GM06990 (cell line): ENCODE measurements around the gene TMEM253.

ENCODE experiments used
- DNase-seq: peaks from one replicate; pipeline ENCODE4 v3.0.0-alpha.2; 2011; ENCODE audit not compliant: insufficient read length; ENCODE audit errors: extremely low read depth
- H3K27me3 ChIP-seq: replicated peaks from 2 replicates; pipeline ENCODE4 v1.6.0; 2011; ENCODE audit warnings: low read length; ENCODE audit not compliant: control insufficient read depth, insufficient read depth
- H3K36me3 ChIP-seq: 2 replicates; pipeline ENCODE4 v1.5.1; 2011; ENCODE audit warnings: low read length; ENCODE audit not compliant: control insufficient read depth, insufficient read depth
- H3K4me3 ChIP-seq: replicated peaks from 2 replicates; pipeline ENCODE4 v1.5.1; 2011; ENCODE audit warnings: low read depth, mild to moderate bottlenecking, control low read depth, low read length
- CTCF ChIP-seq: IDR thresholded peaks from 2 replicates; pipeline ENCODE4 v1.5.1; 2011; ENCODE audit warnings: low read length, control low read depth, mild to moderate bottlenecking, inconsistent platforms; ENCODE audit not compliant: insufficient read depth, poor library complexity, severe bottlenecking

TMEM253 gene

GRCh38 chr14:21069388-21070082 is 31.3 kb upstream of the TMEM253 start:
- H3K27me3 ChIP-seq, result peaks cover 5% of the 10 kb centered on the region
- TF ChIP-seq CTCF, result peak; percentile 6
- H3K4me3 ChIP-seq, result peak overlapping the region; percentile 27; the same call in 1 of the 2 replicates
- H3K36me3 ChIP-seq, result no peaks in the 10 kb centered on the region
- no peak for DNase-seq

GRCh38 chr14:21070083-21070609 is 30.7 kb upstream of the TMEM253 start, which contains the start of gene ARHGEF40:
Gene ARHGEF40, plus strand, starts transcription at chr14:21070304. Its CDS starts 93 bp downstream, at chr14:21070397.
- no peaks in the 10 kb centered on the region for H3K36me3 ChIP-seq
- no peak for TF ChIP-seq CTCF
- H3K4me3 ChIP-seq, result peak within 1 kb of the TSS; percentile 57
- DNase-seq, result no peak
- H3K27me3 ChIP-seq, result peaks cover 5% of the 10 kb centered on the region

- Histone ChIP-seq H3K36me3 (no peaks in the 10 kb centered on the region), H3K27me3 (peaks cover 5% of the 10 kb centered on the region), H3K4me3 (peak overlapping the region; percentile 57)
- DNase-seq, result no peak
- TF ChIP-seq CTCF, result no peak
Measured at GRCh38 chr14:21070610-21071224, 30.1 kb upstream of the TMEM253 start.

- no peak for TF ChIP-seq CTCF
- H3K36me3 ChIP-seq, result no peaks in the 10 kb centered on the region
- DNase-seq, result peak; percentile 84
- peak overlapping the region; percentile 39 for H3K4me3 ChIP-seq
- H3K27me3 ChIP-seq, result peaks cover 5% of the 10 kb centered on the region
Measured at GRCh38 chr14:21071225-21072030, 29.4 kb upstream of the TMEM253 start.

- no peak for TF ChIP-seq CTCF
- peaks cover 5% of the 10 kb centered on the region for H3K27me3 ChIP-seq
- peak overlapping the region; percentile 39; the same call in 1 of the 2 replicates for H3K4me3 ChIP-seq
- no peak for DNase-seq
- no peaks in the 10 kb centered on the region for H3K36me3 ChIP-seq
Measured at GRCh38 chr14:21072031-21072473, 28.8 kb upstream of the TMEM253 start.
